Astrocyte (in vitro differentiated cells and primary cell): ENCODE measurements around the gene AGBL4. TPM values are rescaled to one million over a fixed set of nuclear protein-coding genes. Genes with fewer than 3 reads are reported as not detected.

ENCODE experiments used
- DNase-seq: peaks from one replicate; pipeline ENCODE4 v3.0.0-alpha.2; 2010; ENCODE audit warnings: low read depth
- FAIRE-seq: peaks from 2 replicates; lab custom pipeline; 2011; peaks lifted over from hg19 to GRCh38; lab: Jason Lieb, UNC
- H2AFZ ChIP-seq: 2 replicates; pipeline ENCODE4 v1.6.0; 2012; ENCODE audit warnings: low read depth, low read length, inconsistent platforms
- H3K27ac ChIP-seq: 2 replicates; pipeline ENCODE4 v1.5.1; 2011; ENCODE audit warnings: low read depth, low read length, inconsistent platforms
- H3K27me3 ChIP-seq: 2 replicates; pipeline ENCODE4 v1.6.0; 2011; ENCODE audit warnings: low read length, inconsistent platforms; ENCODE audit not compliant: insufficient read depth
- H3K36me3 ChIP-seq: 2 replicates; pipeline ENCODE4 v1.5.1; 2011; ENCODE audit warnings: low read length, inconsistent platforms; ENCODE audit not compliant: insufficient read depth
- H3K4me1 ChIP-seq: 2 replicates; pipeline ENCODE4 v1.5.1; 2011; ENCODE audit warnings: low read length, inconsistent platforms; ENCODE audit not compliant: insufficient read depth
- H3K4me2 ChIP-seq: 2 replicates; pipeline ENCODE4 v1.6.0; 2012; ENCODE audit warnings: low read length, inconsistent platforms
- H3K4me3 ChIP-seq: 2 replicates; pipeline ENCODE4 v1.5.1; 2011; ENCODE audit warnings: low read depth, mild to moderate bottlenecking, low read length, inconsistent platforms; ENCODE audit not compliant: insufficient read depth
- H3K79me2 ChIP-seq: 2 replicates; pipeline ENCODE4 v1.6.0; 2012; ENCODE audit warnings: mild to moderate bottlenecking, low read length, inconsistent platforms; ENCODE audit not compliant: insufficient read depth
- H3K9ac ChIP-seq: 2 replicates; pipeline ENCODE4 v1.6.0; 2012; ENCODE audit warnings: mild to moderate bottlenecking, low read length, inconsistent platforms
- H3K9me3 ChIP-seq: 2 replicates; pipeline ENCODE4 v1.5.1; 2012; ENCODE audit warnings: low read depth, mild to moderate bottlenecking, low read length, inconsistent platforms; ENCODE audit not compliant: insufficient read depth
- H4K20me1 ChIP-seq: 2 replicates; pipeline ENCODE4 v1.6.0; 2012; ENCODE audit warnings: low read length, inconsistent platforms; ENCODE audit not compliant: insufficient read depth
- H3K27ac Mint-ChIP-seq: one replicate; pipeline ENCODE4 v1.8.0; 2021; ENCODE audit warnings: mild to moderate bottlenecking, mixed read lengths; ENCODE audit not compliant: unreplicated experiment
- H3K27me3 Mint-ChIP-seq: one replicate; pipeline ENCODE4 v1.8.0; 2021; ENCODE audit warnings: low read depth, mixed read lengths; ENCODE audit not compliant: unreplicated experiment
- H3K36me3 Mint-ChIP-seq: one replicate; pipeline ENCODE4 v1.8.0; 2021; ENCODE audit warnings: low read depth, mixed read lengths; ENCODE audit not compliant: unreplicated experiment
- H3K4me1 Mint-ChIP-seq: one replicate; pipeline ENCODE4 v1.8.0; 2021; ENCODE audit warnings: low read depth, mixed read lengths; ENCODE audit not compliant: unreplicated experiment
- H3K4me3 Mint-ChIP-seq: one replicate; pipeline ENCODE4 v1.8.0; 2021; ENCODE audit warnings: mild to moderate bottlenecking, moderate library complexity, mixed read lengths; ENCODE audit not compliant: unreplicated experiment
- H3K9me3 Mint-ChIP-seq: one replicate; pipeline ENCODE4 v1.8.0; 2021; ENCODE audit warnings: mild to moderate bottlenecking, mixed read lengths; ENCODE audit not compliant: unreplicated experiment
- CTCF ChIP-seq: IDR thresholded peaks from 2 replicates; pipeline ENCODE4 v1.5.1; 2011; ENCODE audit warnings: low read depth, mild to moderate bottlenecking, inconsistent platforms, low read length, moderate library complexity; ENCODE audit not compliant: insufficient read depth
- EZH2 ChIP-seq: IDR thresholded peaks from 2 replicates; pipeline ENCODE4 v1.6.1; 2012; ENCODE audit warnings: mild to moderate bottlenecking, low read length, inconsistent platforms; ENCODE audit not compliant: insufficient read depth
- total RNA-seq: library from RNA; stranded (reverse); gene quantifications from 2 replicates; pipeline ENCODE4 v1.2.1, GENCODE V29; 2021

Gene AGBL4
- total RNA-seq, 1 donor from 2014 or later = not detected

GRCh38 chr1:48750109-48750508, 1273.6 kb downstream of the AGBL4 start:
- H3K4me1 ChIP-seq = no peaks in the 10 kb centered on the region
- FAIRE-seq (no peak), DNase-seq (no peak)
- no peak overlapping the region for H3K4me2 ChIP-seq
- no peak overlapping the region for H2AFZ ChIP-seq
- Mint-ChIP-seq H3K36me3 (peaks cover 3% of the 10 kb centered on the region), H3K4me3 (no peak overlapping the region), H3K4me1 (no peaks in the 10 kb centered on the region), H3K27ac (no peak overlapping the region), H3K27me3 (peaks cover 2% of the 10 kb centered on the region), H3K9me3 (no peaks in the 10 kb centered on the region)
- no peaks in the 10 kb centered on the region for H3K36me3 ChIP-seq
- TF ChIP-seq CTCF (no peak), EZH2 (no peak)
- H3K9ac ChIP-seq = no peak overlapping the region
- H3K27ac ChIP-seq = no peak overlapping the region
- H3K9me3 ChIP-seq = no peaks in the 10 kb centered on the region
- no peaks in the 10 kb centered on the region for H3K79me2 ChIP-seq
- no peaks in the 10 kb centered on the region for H3K27me3 ChIP-seq
- H4K20me1 ChIP-seq = no peaks in the 10 kb centered on the region
- H3K4me3 ChIP-seq = no peak overlapping the region

- H3K4me2 ChIP-seq = no peak overlapping the region
- no peaks in the 10 kb centered on the region for H3K27me3 ChIP-seq
- no peaks in the 10 kb centered on the region for H3K36me3 ChIP-seq
- H3K27ac ChIP-seq = no peak overlapping the region
- H3K79me2 ChIP-seq = no peaks in the 10 kb centered on the region
- no peaks in the 10 kb centered on the region for H4K20me1 ChIP-seq
- no peak overlapping the region for H3K4me3 ChIP-seq
- no peaks in the 10 kb centered on the region for H3K4me1 Mint-ChIP-seq
- no peak overlapping the region for H3K9ac ChIP-seq
- no peak overlapping the region for H3K27ac Mint-ChIP-seq
- H3K36me3 Mint-ChIP-seq = peaks cover 2% of the 10 kb centered on the region
- H3K9me3 ChIP-seq = no peaks in the 10 kb centered on the region
- no peak overlapping the region for H2AFZ ChIP-seq
- H3K4me3 Mint-ChIP-seq = no peak overlapping the region
- H3K27me3 Mint-ChIP-seq = peaks cover 2% of the 10 kb centered on the region
- DNase-seq (no peak), FAIRE-seq (no peak)
- H3K9me3 Mint-ChIP-seq = peaks cover 2% of the 10 kb centered on the region
- TF ChIP-seq EZH2 (no peak), CTCF (no peak)
- no peaks in the 10 kb centered on the region for H3K4me1 ChIP-seq
Observed at GRCh38 chr1:48749068-48749467, 1274.7 kb downstream of the AGBL4 start.

- FAIRE-seq (no peak), DNase-seq (no peak)
- Histone ChIP-seq H2AFZ (no peak overlapping the region), H3K4me2 (no peak overlapping the region), H3K27ac (no peak overlapping the region), H3K36me3 (no peaks in the 10 kb centered on the region), H3K9me3 (no peaks in the 10 kb centered on the region), H3K79me2 (no peaks in the 10 kb centered on the region), H3K4me1 (no peaks in the 10 kb centered on the region), H3K9ac (no peak overlapping the region), H4K20me1 (no peaks in the 10 kb centered on the region), H3K4me3 (no peak overlapping the region), H3K27me3 (no peaks in the 10 kb centered on the region)
- H3K4me1 Mint-ChIP-seq = no peaks in the 10 kb centered on the region
- no peak for TF ChIP-seq CTCF
- no peak for TF ChIP-seq EZH2
- peaks cover 2% of the 10 kb centered on the region for H3K9me3 Mint-ChIP-seq
- H3K36me3 Mint-ChIP-seq = peaks cover 2% of the 10 kb centered on the region
- H3K27ac Mint-ChIP-seq = no peak overlapping the region
- H3K4me3 Mint-ChIP-seq = no peak overlapping the region
- peaks cover 2% of the 10 kb centered on the region for H3K27me3 Mint-ChIP-seq
Observed at GRCh38 chr1:48746906-48747305, 1276.8 kb downstream of the AGBL4 start.
